ENCODE measurements around the gene TTLL4.

- TF ChIP-seq CTCF (IDR thresholded peaks at IDR 0.05; ENCODE audit: low read depth, low read length) (no peak), EZH2phosphoT487 (IDR thresholded peaks at IDR 0.05; ENCODE audit: low read depth) (no peak)
Observed at GRCh38 chr2:218703341-218703740, 7.3 kb upstream of the TTLL4 start.
